HG02885 (cell line): Measurements from ENCODE around the gene ALG8.
A peak's percentile ranks its signal among the peaks of the same experiment; 100 is the strongest.
"Not testable (repeated sequence)": the region's sequence is repeated elsewhere in the genome, so short reads cannot be mapped to it uniquely, and the experiment has no call there.

Source experiments
- ATAC-seq: cut with Tn5 transposase; IDR thresholded peaks from one replicate; pipeline ENCODE4 v1.9.1; 2021; ENCODE audit warnings: mild to moderate bottlenecking; ENCODE audit not compliant: unreplicated experiment, poor library complexity

Gene ALG8

DNA sequence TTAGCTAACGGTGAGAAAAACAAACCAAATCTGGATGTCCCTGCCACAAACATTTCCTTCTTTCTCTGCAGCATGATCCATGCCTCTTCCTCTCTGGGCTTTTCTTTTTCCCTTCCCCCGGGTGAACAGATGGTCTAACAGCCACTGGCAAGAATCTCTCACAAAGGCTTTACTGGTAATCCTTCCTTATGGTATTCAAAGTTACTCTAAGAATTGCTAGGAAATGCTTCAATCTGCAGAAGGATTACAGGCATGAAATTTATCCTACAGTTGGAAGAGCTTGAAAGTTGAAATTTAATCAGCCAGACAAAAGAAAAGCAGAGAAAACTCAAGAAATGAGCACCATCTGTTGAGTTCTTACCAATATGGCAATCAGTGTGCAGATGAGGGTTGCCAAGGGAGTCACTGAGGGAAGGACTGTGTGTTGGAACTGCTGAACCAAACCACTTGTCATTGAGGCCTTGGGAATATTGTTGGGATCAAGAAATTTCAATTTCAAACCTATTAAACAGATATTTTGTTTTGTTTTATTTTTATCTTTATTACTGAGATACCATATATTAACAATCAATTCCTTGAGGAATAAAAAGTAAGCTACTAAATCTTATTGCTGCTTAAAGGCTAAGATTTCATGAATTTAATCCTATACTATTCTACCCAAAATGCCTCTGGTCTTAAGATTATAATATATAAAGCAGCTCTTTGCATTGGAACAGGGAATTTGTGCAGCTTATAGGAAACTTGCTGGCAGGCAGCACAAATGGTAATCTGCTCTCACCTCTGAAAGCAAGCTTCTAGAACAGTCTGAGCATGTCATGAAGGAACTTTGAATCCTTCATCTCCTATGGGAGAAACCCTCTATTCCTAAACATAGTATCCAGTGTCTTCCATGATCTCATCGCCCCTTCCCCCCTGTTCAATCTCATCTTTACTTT, 30.1 kb downstream of the ALG8 start:
- ATAC-seq: no peak

- no peak for ATAC-seq
Observed at GRCh38 chr11:78100676-78101472, 38.6 kb downstream of the ALG8 start.

DNA sequence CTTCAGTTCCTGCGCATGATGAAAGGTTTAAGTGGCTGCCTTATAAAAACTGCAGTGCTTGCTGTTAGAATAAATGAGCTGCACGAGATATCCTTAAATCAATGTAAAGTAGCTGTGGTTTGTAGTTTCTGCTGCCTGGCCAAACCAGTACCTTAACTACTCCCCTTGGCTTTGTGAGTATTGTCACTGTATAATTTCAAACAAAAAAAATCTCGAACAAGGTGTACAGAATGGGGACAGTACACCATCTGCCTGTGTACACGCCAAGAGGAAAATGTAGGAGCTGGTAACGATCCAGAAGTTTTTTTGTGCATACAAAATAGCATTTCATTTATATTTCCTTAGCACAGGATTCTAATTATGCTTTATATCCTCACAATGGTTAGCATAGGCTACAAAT, 39.2 kb downstream of the ALG8 start:
- ATAC-seq: no peak

DNA sequence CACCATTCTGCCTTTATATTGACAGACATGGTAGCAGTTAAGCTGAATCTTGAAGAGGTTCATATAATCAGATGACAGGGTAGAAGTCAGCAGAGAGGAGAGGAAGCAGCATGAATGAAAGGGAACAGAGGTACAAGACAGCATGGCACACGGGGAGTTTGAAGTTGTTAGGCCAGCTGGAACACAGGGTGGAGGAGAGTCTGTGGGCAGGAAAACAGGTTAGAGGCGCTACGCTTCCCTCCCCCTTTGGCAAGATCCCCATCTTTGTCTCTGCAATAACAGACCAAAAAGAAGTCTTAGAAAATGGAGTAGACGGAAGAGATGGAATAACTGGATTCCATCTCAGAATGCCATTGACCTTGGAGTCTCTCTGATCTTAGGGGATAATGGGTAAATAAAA, 39.8 kb downstream of the ALG8 start:
- ATAC-seq: no peak

GRCh38 chr11:78097666-78098385, 41.6 kb downstream of the ALG8 start:
- ATAC-seq: no peak

GRCh38 chr11:78094250-78094649, 45.2 kb downstream of the ALG8 start:
- ATAC-seq: no peak

DNA sequence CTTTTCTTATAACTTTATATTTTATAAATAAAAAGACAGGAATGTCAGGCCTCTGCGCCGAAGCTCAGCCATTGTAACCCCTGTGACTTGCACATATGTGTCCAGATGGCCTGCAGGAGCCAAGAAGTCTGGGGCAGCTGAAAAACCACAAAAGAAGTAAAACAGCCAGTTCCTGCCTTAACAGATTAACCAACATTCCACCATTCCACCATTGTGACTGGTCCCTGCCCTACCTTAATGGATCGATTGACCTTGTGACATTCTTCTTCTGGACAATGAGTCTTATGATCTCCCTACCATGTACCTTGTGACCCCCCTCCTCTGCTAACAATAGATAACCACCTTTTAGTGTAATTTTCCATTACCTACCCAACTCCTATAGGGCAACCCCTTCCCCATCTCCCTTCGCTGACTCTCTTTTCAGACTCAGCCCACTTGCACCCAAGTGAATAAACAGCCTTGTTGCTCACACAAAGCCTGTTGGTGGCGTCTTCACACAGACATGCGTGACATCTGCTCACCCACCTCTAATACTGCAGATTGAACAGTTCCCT, 52.8 kb downstream of the ALG8 start:
- not testable (repeated sequence) for ATAC-seq

GRCh38 chr11:78085972-78086371, 53.5 kb downstream of the ALG8 start:
- no peak for ATAC-seq

- not testable (repeated sequence) for ATAC-seq
Observed at GRCh38 chr11:78084506-78084905, 54.9 kb downstream of the ALG8 start.

GRCh38 chr11:78083021-78083420, 56.4 kb downstream of the ALG8 start:
- ATAC-seq: no peak

DNA sequence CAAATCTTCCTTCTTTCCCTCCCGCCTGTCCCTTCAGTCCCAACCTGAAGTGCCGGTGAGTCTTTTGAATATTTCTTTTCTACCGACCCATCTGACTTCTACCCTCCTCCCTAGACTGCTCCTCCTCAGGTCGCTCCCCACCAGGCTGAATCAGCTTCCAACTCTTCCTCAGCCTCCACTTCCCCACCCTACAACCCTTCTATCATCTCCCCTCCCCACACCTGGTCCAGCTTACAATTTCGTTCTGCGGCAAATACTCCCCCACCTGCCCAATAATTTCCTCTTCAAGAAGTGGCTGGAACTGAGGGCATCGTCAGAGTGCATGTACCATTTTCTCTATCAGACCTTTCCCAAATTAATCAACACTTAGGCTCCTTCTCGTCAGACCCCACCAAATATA, 57.3 kb downstream of the ALG8 start:
- no peak for ATAC-seq

DNA sequence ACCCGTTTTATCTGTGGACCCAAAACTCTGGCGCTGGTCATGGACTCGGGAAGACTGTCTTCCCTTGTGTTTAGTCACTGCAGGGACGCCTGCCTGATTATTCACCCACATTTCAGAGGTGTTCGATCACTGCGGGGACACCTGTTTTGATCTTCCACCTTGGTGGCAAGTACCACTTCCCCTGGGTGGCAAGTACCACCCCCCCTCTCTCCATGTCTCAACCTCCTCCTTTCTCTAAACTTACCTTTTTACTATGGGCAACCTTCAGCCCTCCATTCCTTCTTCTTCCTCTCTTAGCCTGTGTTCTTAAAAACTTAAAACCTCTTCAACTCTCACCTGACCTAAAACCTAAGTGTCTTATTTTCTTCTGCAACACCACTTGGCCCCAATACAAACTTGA, 57.8 kb downstream of the ALG8 start:
- no peak for ATAC-seq

- ATAC-seq: no peak
Observed at GRCh38 chr11:78080818-78081495, 58.5 kb downstream of the ALG8 start.

- no peak for ATAC-seq
Observed at GRCh38 chr11:78080084-78080817, 59.2 kb downstream of the ALG8 start.

DNA sequence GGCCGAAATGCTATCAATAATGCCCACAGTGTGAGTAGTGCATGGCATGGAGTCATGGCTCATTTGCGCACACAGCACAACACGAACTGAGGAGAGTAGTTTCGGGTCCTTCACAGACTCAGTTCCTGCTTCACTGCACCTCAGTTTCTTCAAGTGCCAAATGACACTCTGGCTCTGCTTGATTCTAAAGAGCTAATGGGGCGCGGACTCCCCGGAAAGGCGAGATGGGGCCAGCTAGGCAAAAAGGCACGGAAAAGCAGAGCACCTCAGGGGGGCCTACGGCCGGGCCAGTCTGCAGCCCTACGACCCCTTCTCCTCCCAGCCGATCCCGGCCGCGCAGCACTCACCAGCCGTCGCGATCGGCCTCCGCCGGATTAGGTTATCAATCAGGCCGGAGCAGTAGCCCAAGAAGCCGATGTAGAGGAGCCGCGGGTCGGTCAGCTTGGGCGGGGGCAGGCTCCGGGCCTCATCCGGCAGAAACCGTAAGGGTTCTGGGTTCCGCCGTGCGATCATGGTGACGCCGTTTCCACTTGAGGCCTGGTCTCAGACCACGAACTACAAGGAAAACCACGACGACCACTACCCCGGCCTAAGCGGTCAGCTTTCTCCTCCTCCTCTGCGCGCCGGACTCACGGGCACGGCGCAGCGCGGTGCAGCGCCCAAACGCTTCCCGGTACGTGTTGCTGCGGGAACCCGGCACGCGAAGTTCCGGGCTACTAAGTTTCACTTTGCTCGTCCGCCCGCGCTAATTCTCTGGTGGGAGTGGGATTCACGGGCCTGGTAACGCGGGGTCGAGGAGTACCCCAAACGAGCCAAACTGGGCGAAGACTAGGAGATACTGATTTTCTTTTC, 60.0 kb downstream of the ALG8 start, which contains the start of gene NDUFC2:
TSS of gene NDUFC2 (minus strand) at position 631 of the 852 bp plus-strand sequence. CDS start at position 513, 118 bp downstream.
- ATAC-seq: peak; percentile 88

DNA sequence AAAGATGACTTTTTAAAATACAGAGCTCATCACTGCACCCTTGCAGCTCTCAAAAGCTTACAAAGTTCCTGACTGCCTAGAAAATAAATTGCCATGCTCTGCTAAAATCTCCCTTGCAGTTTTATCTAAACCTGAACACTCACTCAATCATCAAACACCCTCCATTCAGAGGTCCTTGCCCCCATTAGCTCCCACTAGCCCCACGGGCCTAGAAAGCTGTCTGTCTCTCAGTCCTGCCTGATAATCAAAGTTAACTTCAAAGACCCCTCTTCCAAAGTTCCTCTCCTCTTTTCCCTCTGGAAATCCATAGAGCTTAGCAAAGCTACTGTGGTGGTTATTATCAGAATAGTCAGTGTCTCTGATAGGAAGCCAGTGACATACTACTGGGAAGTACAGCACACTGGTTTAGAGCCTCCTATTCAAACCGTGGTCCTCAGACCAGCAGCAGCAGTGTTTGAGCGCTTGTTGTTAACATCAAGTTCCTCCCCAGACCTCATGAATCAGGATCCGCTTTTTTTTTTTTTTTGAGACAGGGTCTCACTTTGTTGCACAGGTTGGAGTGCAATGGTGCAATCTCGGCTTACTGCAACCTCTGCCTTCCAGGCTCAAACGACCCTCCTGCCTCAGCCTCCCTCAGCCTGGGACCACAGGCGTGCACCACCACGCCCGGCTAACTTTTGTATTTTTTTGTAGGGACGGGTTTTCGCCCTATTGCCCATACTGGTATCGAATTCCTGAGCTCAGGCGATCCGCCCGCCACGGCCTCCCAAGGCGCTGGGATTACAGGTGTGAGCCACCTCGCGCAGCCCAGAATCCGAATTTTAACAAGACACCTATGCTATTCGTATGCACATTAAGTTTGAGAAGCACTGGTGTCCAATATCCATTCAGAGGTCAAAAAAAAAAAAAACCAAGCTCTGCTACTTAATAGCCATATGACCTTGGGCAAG, 60.9 kb downstream of the ALG8 start:
- no peak for ATAC-seq

DNA sequence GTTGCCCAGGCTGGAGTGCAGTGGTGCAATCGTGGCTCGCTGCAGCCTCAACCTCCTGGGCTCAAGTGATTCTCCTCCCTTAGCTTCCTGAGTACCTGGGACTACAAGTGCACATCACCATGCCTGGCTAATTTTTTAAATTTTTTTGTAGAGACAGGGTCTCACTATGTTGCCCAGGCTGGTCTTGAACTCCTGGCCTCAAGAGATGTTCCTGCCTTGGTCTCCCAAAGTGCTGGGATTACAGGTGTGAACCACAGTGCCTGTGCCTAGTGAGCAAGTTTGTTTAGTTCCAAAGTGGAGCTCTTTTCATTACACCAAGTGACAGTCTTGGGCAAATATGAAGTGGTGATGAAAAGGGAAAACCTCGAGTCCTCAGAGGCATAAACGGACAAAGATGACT, 61.8 kb downstream of the ALG8 start:
- not testable (repeated sequence) for ATAC-seq
